SU-DHL-6 (cell line): ENCODE results near the gene HOXC4.

Experiments
- H2AFZ ChIP-seq: fragments of 200-600 bp; sonication (generic); 2 replicates; pipeline ENCODE4 v1.6.1; 2014; ENCODE audit warnings: low read depth, mild to moderate bottlenecking, moderate library complexity, mixed read lengths, antibody characterized with exemption, low read length; ENCODE audit not compliant: severe bottlenecking
- H3F3A ChIP-seq: fragments of 200-600 bp; shearing (Covaris generic); 2 replicates; pipeline ENCODE4 v1.6.0; 2016; ENCODE audit warnings: antibody characterized with exemption, mild to moderate bottlenecking; ENCODE audit not compliant: insufficient read depth
- H3K27ac ChIP-seq: fragments of 200-600 bp; sonication (generic); 2 replicates; pipeline ENCODE4 v1.5.1; 2016; ENCODE audit warnings: low read depth, mild to moderate bottlenecking, low read length, moderate library complexity, mixed read lengths
- H3K27me3 ChIP-seq: fragments of 200-600 bp; sonication (generic), shearing (Covaris generic); 2 replicates; pipeline ENCODE4 v1.6.0; 2014; ENCODE audit warnings: mild to moderate bottlenecking, low read length
- H3K36me3 ChIP-seq: fragments of 200-600 bp; sonication (generic); 2 replicates; pipeline ENCODE4 v1.6.1; 2014; ENCODE audit warnings: mild to moderate bottlenecking, low read length, mixed read lengths
- H3K4me2 ChIP-seq: fragments of 300-600, 200-600 bp; shearing (Covaris generic), sonication (generic); 2 replicates; pipeline ENCODE4 v1.6.0; 2014; ENCODE audit warnings: low read length, low read depth, mild to moderate bottlenecking; ENCODE audit not compliant: poor library complexity, severe bottlenecking
- H3K4me3 ChIP-seq: fragments of 200-600 bp; sonication (generic); 2 replicates; pipeline ENCODE4 v1.5.1; 2014; ENCODE audit warnings: antibody characterized with exemption, low read length, mild to moderate bottlenecking, mixed read lengths; ENCODE audit not compliant: insufficient read depth, poor library complexity, severe bottlenecking
- H3K79me2 ChIP-seq: fragments of 200-600 bp; sonication (generic); 2 replicates; pipeline ENCODE4 v1.6.1; 2014; ENCODE audit warnings: mild to moderate bottlenecking, low read length, moderate library complexity; ENCODE audit not compliant: insufficient read depth
- H3K9ac ChIP-seq: fragments of 200-600 bp; sonication (generic); 2 replicates; pipeline ENCODE4 v1.7.0; 2014; ENCODE audit warnings: mild to moderate bottlenecking, low read length
- H3K9me2 ChIP-seq: fragments of 200-600 bp; sonication (generic); replicated peaks from 2 replicates; pipeline ENCODE4 v1.6.1; 2014; ENCODE audit warnings: low read length; ENCODE audit not compliant: insufficient read depth
- H3K9me3 ChIP-seq: fragments of 200-600 bp; sonication (generic); 2 replicates; pipeline ENCODE4 v1.6.1; 2014; ENCODE audit warnings: low read length, mixed read lengths; ENCODE audit not compliant: insufficient read depth
- H4K20me1 ChIP-seq: fragments of 200-600 bp; sonication (generic); 2 replicates; pipeline ENCODE4 v1.6.1; 2014; ENCODE audit warnings: low read depth, mild to moderate bottlenecking, antibody characterized with exemption, low read length, moderate library complexity, mixed read lengths
- EZH2phosphoT487 ChIP-seq: fragments of 200-600 bp; sonication (generic), shearing (Covaris generic); conservative IDR thresholded peaks from 2 replicates; pipeline ENCODE4 v1.6.1; 2018; ENCODE audit warnings: mild to moderate bottlenecking, antibody characterized with exemption, low read length, moderate library complexity, mixed read lengths
- TF ChIP-seq, protein P1 (sequence below): fragments of 200-600 bp; sonication (generic); IDR thresholded peaks from one replicate; pipeline ENCODE4 v1.5.1; 2017; ENCODE audit warnings: antibody characterized with exemption, mild to moderate bottlenecking, low read length, moderate library complexity; ENCODE audit not compliant: insufficient read depth, poor library complexity, severe bottlenecking

The HOXC4 gene

DNA sequence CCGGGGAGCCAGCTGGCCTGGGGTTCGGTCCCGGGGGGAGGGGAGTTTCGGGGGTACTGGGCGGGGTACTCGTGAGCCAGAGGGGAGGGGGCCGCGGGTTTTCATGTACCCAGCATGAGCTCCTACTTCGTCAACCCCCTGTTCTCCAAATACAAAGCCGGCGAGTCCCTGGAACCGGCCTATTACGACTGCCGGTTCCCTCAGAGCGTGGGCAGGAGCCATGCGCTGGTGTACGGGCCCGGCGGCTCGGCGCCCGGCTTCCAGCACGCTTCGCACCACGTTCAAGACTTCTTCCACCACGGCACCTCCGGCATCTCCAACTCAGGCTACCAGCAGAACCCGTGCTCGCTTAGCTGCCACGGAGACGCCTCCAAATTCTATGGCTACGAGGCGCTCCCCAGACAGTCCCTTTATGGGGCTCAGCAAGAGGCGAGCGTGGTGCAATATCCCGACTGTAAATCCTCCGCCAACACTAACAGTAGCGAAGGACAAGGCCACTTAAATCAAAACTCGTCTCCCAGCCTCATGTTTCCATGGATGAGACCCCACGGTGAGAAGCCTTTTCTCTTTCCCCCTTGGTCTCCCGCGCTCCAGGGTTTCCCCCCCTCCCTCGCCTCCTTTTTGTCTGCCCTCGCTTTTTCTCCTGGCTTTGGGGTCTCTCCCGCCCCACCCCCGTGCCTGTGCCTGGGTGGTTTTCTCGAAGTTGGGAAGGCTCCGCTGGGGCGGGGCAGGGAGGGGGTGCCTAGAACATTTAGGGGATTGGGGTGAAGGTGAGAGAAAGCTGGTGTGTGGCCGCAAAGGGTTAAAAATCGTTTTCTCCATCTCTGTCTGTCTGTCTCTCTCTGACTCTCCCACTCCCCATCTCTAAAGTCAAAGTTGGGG lies 44.2 kb upstream of the HOXC4 start:
- Histone ChIP-seq H3K36me3 (no peaks in the 10 kb centered on the region), H2AFZ (no peak overlapping the region), H3K4me3 (no peak overlapping the region), H4K20me1 (no peaks in the 10 kb centered on the region), H3K9ac (no peak overlapping the region), H3K79me2 (no peaks in the 10 kb centered on the region), H3K9me2 (no peaks in the 10 kb centered on the region), H3K9me3 (no peaks in the 10 kb centered on the region), H3F3A (peaks cover 4% of the 10 kb centered on the region; the same call in 1 of the 2 replicates), H3K27ac (no peak overlapping the region), H3K4me2 (no peak overlapping the region), H3K27me3 (0 out of 2 replicates have a peak, but pooled peaks cover 6% of the 10 kb centered on the region)
- TF ChIP-seq EZH2phosphoT487: no peak
- TF ChIP-seq, protein P1, sequence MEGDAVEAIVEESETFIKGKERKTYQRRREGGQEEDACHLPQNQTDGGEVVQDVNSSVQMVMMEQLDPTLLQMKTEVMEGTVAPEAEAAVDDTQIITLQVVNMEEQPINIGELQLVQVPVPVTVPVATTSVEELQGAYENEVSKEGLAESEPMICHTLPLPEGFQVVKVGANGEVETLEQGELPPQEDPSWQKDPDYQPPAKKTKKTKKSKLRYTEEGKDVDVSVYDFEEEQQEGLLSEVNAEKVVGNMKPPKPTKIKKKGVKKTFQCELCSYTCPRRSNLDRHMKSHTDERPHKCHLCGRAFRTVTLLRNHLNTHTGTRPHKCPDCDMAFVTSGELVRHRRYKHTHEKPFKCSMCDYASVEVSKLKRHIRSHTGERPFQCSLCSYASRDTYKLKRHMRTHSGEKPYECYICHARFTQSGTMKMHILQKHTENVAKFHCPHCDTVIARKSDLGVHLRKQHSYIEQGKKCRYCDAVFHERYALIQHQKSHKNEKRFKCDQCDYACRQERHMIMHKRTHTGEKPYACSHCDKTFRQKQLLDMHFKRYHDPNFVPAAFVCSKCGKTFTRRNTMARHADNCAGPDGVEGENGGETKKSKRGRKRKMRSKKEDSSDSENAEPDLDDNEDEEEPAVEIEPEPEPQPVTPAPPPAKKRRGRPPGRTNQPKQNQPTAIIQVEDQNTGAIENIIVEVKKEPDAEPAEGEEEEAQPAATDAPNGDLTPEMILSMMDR: no peak

DNA sequence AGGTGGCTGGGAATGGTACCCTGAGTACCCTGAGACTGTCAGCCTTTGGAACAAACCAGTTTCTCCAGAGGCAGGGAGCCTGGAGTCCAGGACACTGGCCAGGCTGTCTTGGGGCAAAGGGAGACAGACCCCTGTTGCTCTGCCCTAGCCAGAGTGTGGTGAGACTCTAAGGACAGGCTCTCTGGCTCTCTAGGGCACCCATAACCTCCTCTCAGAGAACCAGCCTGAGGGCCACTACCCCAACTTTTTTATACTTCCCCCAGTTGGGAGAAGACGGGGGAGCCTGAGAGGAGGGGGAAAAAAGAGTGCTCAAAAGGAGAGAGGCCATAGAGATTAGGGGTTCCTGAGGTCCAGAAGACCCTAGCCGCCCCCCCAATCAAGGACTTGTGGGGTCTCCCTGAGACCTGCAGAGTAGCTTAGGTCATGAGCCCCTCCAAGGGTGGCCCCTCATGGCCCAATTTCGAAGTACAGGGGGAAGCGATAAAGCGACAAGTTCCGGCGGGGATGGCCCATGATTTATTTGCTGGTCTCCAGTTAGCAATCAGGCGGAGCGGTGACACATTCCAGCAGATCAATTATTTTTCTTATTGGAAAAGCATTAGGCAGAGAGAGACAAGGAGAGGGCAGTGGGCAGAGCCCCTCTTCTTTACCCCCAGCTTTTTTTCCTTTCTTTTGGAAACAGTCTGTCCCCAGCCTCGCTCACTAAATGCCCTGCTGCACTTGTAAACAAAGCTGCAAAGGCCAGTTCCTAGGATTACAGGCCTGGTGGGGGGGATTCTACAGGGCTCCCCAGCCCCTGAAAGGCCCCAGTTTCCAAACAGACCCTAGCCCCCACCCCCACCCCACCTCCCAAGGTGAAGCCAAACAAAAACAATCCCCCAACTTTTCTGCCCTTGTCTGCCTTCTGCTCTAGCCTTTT lies 43.3 kb upstream of the HOXC4 start:
- Histone ChIP-seq H2AFZ (no peak overlapping the region), H3K4me3 (no peak overlapping the region), H3F3A (peaks cover 4% of the 10 kb centered on the region; the same call in 1 of the 2 replicates), H3K36me3 (no peaks in the 10 kb centered on the region), H3K9me2 (no peaks in the 10 kb centered on the region), H3K27ac (no peak overlapping the region), H3K4me2 (no peak overlapping the region), H3K27me3 (0 out of 2 replicates have a peak, but pooled peaks cover 6% of the 10 kb centered on the region), H3K9me3 (no peaks in the 10 kb centered on the region), H3K79me2 (no peaks in the 10 kb centered on the region), H4K20me1 (no peaks in the 10 kb centered on the region), H3K9ac (no peak overlapping the region)
- TF ChIP-seq EZH2phosphoT487: no peak
- TF ChIP-seq, protein P1: no peak

DNA sequence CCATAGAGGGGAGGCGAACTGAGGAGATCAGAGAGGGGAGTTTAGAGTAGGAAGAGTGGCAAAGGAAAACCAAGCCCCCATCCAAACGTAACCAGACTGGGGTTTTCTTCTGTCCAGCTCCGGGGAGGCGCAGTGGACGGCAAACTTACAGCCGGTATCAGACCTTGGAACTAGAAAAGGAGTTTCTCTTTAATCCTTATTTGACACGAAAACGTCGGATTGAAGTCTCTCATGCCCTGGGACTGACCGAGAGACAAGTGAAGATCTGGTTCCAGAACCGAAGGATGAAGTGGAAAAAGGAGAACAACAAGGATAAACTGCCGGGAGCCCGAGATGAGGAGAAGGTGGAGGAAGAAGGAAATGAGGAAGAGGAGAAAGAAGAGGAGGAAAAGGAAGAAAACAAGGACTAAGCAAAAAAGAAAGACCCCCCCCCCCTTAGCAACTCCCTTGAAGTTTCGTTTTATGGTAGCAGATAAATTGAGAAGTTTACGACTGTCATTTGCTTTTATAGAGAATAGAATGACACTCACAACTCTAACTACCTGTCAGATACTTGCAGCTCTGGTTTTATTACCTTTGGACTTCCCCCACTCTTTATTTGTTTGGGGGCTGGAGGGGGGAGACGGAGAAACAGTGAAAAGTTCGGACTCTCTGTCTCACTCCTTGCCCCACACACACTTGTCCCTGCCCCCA lies 42.5 kb upstream of the HOXC4 start:
- Histone ChIP-seq H3F3A (peaks cover 4% of the 10 kb centered on the region; the same call in 1 of the 2 replicates), H3K4me3 (no peak overlapping the region), H3K4me2 (no peak overlapping the region), H3K36me3 (no peaks in the 10 kb centered on the region), H3K27ac (no peak overlapping the region), H3K79me2 (no peaks in the 10 kb centered on the region), H4K20me1 (no peaks in the 10 kb centered on the region), H3K27me3 (0 out of 2 replicates have a peak, but pooled peaks cover 6% of the 10 kb centered on the region), H3K9me2 (no peaks in the 10 kb centered on the region), H3K9ac (no peak overlapping the region), H3K9me3 (no peaks in the 10 kb centered on the region), H2AFZ (no peak overlapping the region)
- TF ChIP-seq, protein P1: no peak
